ENCODE results near the gene UBE2G2. TPM values are rescaled to one million over a fixed set of nuclear protein-coding genes. Genes with fewer than 3 reads are reported as not detected.

The UBE2G2 gene
- 10 to 100 TPM; 46.9 to 75.7 TPM for total RNA-seq

DNA sequence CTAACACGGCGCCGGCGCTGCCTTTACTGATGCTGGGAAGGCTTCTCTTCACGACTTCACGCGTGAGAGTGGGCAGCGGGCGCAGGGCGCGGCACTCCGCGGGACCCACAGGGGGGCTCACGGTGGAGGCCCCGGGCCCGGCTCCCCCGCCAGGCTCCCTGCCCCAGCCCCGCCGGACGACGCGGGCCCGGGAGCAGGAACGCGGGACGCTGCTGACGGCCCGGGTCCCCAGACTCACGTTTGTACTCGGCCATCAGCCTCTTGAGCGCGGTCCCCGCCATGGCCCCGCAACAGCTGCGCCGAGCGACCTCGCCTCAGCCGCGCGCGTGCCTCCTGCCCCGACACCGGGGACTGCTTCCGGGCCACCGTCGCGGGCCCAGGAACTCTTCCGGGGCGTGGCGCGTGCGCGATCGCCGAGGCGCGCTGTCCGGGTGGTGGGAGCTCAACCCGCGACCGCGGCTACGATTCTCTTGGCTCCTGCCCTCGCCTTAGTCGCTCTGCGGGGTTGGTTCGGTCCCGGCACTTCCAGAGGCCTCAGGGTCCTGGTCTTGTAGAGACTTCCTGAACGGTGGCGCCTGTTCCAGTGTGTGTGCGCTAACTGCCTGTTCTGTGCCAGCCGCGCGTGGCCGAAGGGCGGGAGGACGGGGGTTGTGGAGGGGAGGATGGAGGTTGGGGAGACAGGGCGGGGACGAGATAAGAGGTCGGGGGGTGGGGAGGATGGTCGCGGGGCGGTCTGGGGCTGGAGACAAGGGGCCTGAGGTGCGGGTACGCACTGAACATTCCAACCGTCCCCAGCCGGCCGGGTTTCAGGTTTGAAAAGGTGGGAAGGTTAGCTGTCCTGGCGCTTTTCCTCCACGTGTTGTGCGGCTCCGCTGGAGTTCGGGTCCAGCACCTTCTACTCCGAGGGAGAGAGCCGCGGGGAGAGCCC is at the start of gene UBE2G2:
Gene UBE2G2, minus strand, starts transcription at position 353 of the 928 bp plus-strand sequence. Its CDS starts 72 bp downstream, at position 281.
- peak; percentile 59 for DNase-seq (ENCODE audit: low spot score)
- peak within 1 kb of the TSS; percentile 84 to 88 for H3K4me3 ChIP-seq
- H3K9me3 ChIP-seq: no peaks in the 10 kb centered on the region
- peak within 1 kb of the TSS; percentile 58 to 61 for H3K27ac ChIP-seq
- under 1% methylated on average over 43 of the region's 97 CpGs for WGBS
- intact Hi-C loops (cut with DNase I): loop anchor here (2.0 to 5.0 kb wide), 3 partner anchors 15 to 131 kb away; no protein-coding TSS in a partner anchor
- peaks cover 0 to 4% of the 10 kb centered on the region in 2 donors for H3K36me3 ChIP-seq
- H3K4me1 ChIP-seq (replicated peaks): peaks cover 12% of the 10 kb centered on the region
- no peaks in the 10 kb centered on the region for H3K27me3 ChIP-seq (replicated peaks; ENCODE audit: insufficient read depth)
- TF ChIP-seq POLR2AphosphoS5 (IDR thresholded peaks at IDR 0.05) (peak; percentile 82), CTCF (IDR thresholded peaks at IDR 0.05) (peak in 2 of 4 experiments; percentile 11 to 27), POLR2A (IDR thresholded peaks at IDR 0.05) (peak; percentile 39)

DNA sequence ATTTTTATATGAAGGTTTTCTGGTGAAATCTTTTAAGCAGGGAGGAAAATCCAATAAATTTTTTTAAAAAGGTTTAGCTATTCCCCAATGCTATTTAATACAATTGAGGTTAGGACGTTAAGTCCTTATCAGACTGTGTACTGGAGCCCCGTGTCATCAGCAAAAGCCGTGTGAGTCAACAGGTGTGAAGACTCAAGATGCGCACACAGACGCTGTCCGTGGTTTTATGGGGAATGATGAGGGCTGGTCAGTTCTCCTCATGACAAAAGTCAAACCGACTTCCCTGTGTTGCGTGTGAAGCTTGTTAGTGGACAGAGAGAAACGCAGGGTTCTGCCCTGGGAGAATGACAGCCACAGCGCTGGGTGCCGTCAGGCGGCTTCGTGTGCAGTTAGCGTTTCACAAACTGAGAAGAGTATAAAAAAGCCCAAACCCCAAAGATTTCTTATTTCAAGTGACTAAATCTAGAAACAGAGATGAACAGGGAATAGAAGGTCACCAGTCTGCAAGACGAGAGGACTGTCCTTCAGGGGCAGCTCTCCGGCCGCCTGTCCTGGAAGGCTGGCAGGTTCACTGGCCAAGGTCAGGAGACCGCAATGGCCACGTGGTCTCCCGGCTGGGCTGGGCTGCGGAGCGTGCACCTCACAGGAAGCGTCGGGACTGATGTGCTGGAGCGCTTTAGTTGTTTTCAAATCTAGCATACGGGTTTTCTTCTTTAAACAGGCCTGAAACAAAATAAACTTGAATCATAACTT is 49.5 kb upstream of the UBE2G2 start:
- H3K36me3 ChIP-seq: peaks cover 3 to 30% of the 10 kb centered on the region in 2 donors
- H3K4me1 ChIP-seq (replicated peaks): peaks cover 9% of the 10 kb centered on the region
- no peak overlapping the region for H3K27ac ChIP-seq
- H3K9me3 ChIP-seq: no peaks in the 10 kb centered on the region
- no peak overlapping the region for H3K4me3 ChIP-seq
- DNase-seq (ENCODE audit: low spot score): no peak
- TF ChIP-seq POLR2A (IDR thresholded peaks at IDR 0.05) (no peak), POLR2AphosphoS5 (IDR thresholded peaks at IDR 0.05) (no peak), CTCF (IDR thresholded peaks at IDR 0.05) (no peak)
- WGBS: 81% methylated on average over 26 of the region's 26 CpGs
- no peaks in the 10 kb centered on the region for H3K27me3 ChIP-seq (replicated peaks; ENCODE audit: insufficient read depth)
- intact Hi-C loops (cut with DNase I): no loop called here

DNA sequence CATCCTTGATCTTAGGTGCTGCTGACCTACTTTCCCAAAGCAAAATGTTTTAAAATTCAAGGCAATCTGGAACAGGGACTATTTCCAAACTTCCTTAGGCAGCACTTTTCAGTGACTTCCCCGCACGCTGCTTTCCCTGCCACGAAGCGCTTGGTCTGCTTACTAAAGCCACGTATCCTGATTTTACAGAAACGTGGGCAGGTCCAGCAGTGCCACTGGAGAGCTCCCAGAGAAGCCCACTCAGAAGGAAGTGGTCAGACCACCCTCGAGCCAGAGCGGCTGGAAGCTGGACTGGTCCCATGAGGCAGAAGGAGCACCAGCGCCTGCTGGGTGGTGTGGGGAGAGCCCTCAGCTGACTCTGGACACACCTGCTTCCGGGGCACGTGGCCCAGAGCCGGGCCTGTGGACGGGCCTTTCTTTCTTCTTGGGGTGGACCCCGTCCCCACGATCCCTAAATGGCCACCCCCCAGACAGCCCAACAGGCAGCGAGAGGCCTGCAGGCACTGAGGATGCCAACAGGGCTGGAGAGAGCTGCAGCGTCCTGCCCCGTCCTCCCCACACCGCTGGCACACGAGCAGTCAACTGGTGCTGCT is 48.7 kb upstream of the UBE2G2 start:
- peaks cover 3 to 23% of the 10 kb centered on the region in 2 donors for H3K36me3 ChIP-seq
- WGBS: 79% methylated on average over 20 of the region's 20 CpGs
- no peak overlapping the region for H3K27ac ChIP-seq
- peaks cover 14% of the 10 kb centered on the region for H3K4me1 ChIP-seq (replicated peaks)
- DNase-seq (ENCODE audit: low spot score): no peak
- no peaks in the 10 kb centered on the region for H3K27me3 ChIP-seq (replicated peaks; ENCODE audit: insufficient read depth)
- no peak overlapping the region for H3K4me3 ChIP-seq
- intact Hi-C loops (cut with DNase I): no loop called here
- no peaks in the 10 kb centered on the region for H3K9me3 ChIP-seq
- no peak for TF ChIP-seq CTCF (IDR thresholded peaks at IDR 0.05)
- no peak for TF ChIP-seq POLR2AphosphoS5 (IDR thresholded peaks at IDR 0.05)
- no peak for TF ChIP-seq POLR2A (IDR thresholded peaks at IDR 0.05)

DNA sequence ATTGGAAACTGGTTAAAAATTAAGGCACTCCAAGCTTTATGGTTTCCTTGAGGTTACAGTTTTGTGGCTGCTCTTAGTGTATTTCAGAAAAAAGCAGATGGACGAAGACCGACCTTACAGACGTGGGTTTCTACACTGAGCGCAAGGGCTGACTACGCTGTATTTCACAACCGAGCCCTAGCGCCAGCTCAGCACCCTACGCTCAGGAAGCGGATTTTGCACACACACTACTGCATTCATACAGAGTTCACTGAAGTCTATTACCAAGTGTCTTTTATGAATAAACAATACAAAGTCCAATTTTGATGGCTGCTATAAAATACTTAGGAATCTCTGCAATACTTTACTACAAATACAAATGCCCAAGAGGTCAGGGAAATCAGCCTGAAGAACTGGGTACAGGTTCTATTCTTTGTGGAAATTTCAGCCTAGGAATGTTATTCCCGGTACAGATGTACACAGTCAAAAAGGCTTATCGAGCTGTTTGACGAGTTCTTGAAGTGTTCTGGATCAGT is 48.1 kb upstream of the UBE2G2 start:
- Histone ChIP-seq H3K4me1 (replicated peaks) (peaks cover 14% of the 10 kb centered on the region), H3K27me3 (replicated peaks; ENCODE audit: insufficient read depth) (no peaks in the 10 kb centered on the region), H3K9me3 (no peaks in the 10 kb centered on the region), H3K4me3 (no peak overlapping the region), H3K27ac (no peak overlapping the region), H3K36me3 (peaks cover 3 to 17% of the 10 kb centered on the region in 2 donors)
- TF ChIP-seq POLR2A (IDR thresholded peaks at IDR 0.05): no peak
- TF ChIP-seq CTCF (IDR thresholded peaks at IDR 0.05): no peak
- no peak for TF ChIP-seq POLR2AphosphoS5 (IDR thresholded peaks at IDR 0.05)
- intact Hi-C loops (cut with DNase I): no loop called here
- DNase-seq (ENCODE audit: low spot score): no peak
- WGBS: 93% methylated on average over 12 of the region's 12 CpGs

Measured in prostate gland (tissue), 2 donors.